IMR-90 (cell line): Measurements from ENCODE around the gene PPARGC1A. TPM values are rescaled to one million over a fixed set of nuclear protein-coding genes. Genes with fewer than 3 reads are reported as not detected.

Experiments
- ATAC-seq: fragments of 200-7000 bp; cut with Tn5 transposase; 2 replicates; pipeline ENCODE4 v1.9.1; 2020; ENCODE audit warnings: low read depth, mild to moderate bottlenecking, moderate library complexity
- BruUV-seq: library from RNA; stranded (reverse); fragments of 400-500 nt; replicated peaks from 2 replicates; lab custom pipeline; 2021; lab: Mats Ljungman, UMichigan
- CTCF ChIA-PET: fragments of 300-600 bp; formaldehyde crosslinking; extraction: SDS; loops from one replicate; lab custom pipeline; 2021; ENCODE audit warnings: antibody characterized with exemption; lab: Yijun Ruan, JAX
- POLR2A ChIA-PET: fragments of 300-600 bp; sonication (Branson Sonifier 250); formaldehyde crosslinking; loops from one replicate; lab custom pipeline; 2022; ENCODE audit warnings: antibody characterized with exemption; ENCODE audit not compliant: unreplicated experiment; lab: Charles Lee
- DNase-seq: peaks from one replicate; pipeline ENCODE4 v3.0.0; 2013
- H2AFZ ChIP-seq: replicated peaks from 2 replicates; pipeline ENCODE3; 2013; ENCODE audit warnings: low read length, mild to moderate bottlenecking; ENCODE audit not compliant: poor library complexity
- H2AK5ac ChIP-seq: 2 replicates; pipeline ENCODE4 v1.6.1; 2013; ENCODE audit warnings: low read depth, low read length, inconsistent platforms
- H2AK9ac ChIP-seq: replicated peaks from 2 replicates; pipeline ENCODE3; 2013; ENCODE audit warnings: mild to moderate bottlenecking, low read depth, low read length, moderate library complexity; ENCODE audit not compliant: poor library complexity
- H2BK120ac ChIP-seq: 2 replicates; pipeline ENCODE4 v1.6.1; 2013; ENCODE audit warnings: low read depth, low read length, inconsistent platforms
- H2BK15ac ChIP-seq: 3 replicates; pipeline ENCODE4 v1.6.1; 2013; ENCODE audit warnings: low read depth, low read length, inconsistent platforms
- H2BK20ac ChIP-seq: 2 replicates; pipeline ENCODE4 v1.6.1; 2013; ENCODE audit warnings: low read depth, mild to moderate bottlenecking, inconsistent platforms, low read length, moderate library complexity
- H2BK5ac ChIP-seq: 2 replicates; pipeline ENCODE4 v1.6.1; 2013; ENCODE audit warnings: mild to moderate bottlenecking, low read depth, low read length, inconsistent platforms; ENCODE audit not compliant: poor library complexity, severe bottlenecking
- H3K14ac ChIP-seq: replicated peaks from 2 replicates; pipeline ENCODE4 v1.6.1; 2013; ENCODE audit warnings: low read depth, low read length, inconsistent platforms
- H3K18ac ChIP-seq: 2 replicates; pipeline ENCODE4 v1.6.1; 2013; ENCODE audit warnings: low read depth, low read length, control low read depth
- H3K23ac ChIP-seq: 2 replicates; pipeline ENCODE4 v1.6.1; 2013; ENCODE audit warnings: low read depth, low read length, inconsistent platforms
- H3K27ac ChIP-seq: 2 replicates; pipeline ENCODE4 v1.5.1; 2013; ENCODE audit warnings: mild to moderate bottlenecking, control low read depth, low read length; ENCODE audit not compliant: insufficient read depth
- H3K27me3 ChIP-seq: 2 replicates; pipeline ENCODE4 v1.6.1; 2013; ENCODE audit warnings: low read length; ENCODE audit not compliant: control insufficient read depth, insufficient read depth
- H3K36me3 ChIP-seq: 2 replicates; pipeline ENCODE4 v1.6.1; 2013; ENCODE audit warnings: low read length, mixed read lengths; ENCODE audit not compliant: control insufficient read depth, insufficient read depth
- H3K4ac ChIP-seq: 2 replicates; pipeline ENCODE4 v1.6.1; 2013; ENCODE audit warnings: low read depth, low read length, inconsistent platforms
- H3K4me1 ChIP-seq: 2 replicates; pipeline ENCODE4 v1.6.1; 2013; ENCODE audit warnings: low read length, mixed read lengths; ENCODE audit not compliant: control insufficient read depth, insufficient read depth
- H3K4me2 ChIP-seq: 2 replicates; pipeline ENCODE4 v1.6.1; 2013; ENCODE audit warnings: low read depth, mild to moderate bottlenecking, control low read depth, low read length, moderate library complexity
- H3K4me3 ChIP-seq: 2 replicates; pipeline ENCODE4 v1.5.1; 2013; ENCODE audit warnings: low read depth, mild to moderate bottlenecking, control low read depth, low read length, moderate library complexity; ENCODE audit not compliant: insufficient read depth
- H3K56ac ChIP-seq: 2 replicates; pipeline ENCODE4 v1.6.1; 2013; ENCODE audit warnings: low read length, inconsistent platforms; ENCODE audit not compliant: insufficient read depth; ENCODE audit errors: extremely low read depth
- H3K79me1 ChIP-seq, 2 experiments: 2 replicates each; pipeline ENCODE4 v1.6.1; 2013; ENCODE audit warnings: low read length in 2 of 2, inconsistent platforms in 1 of 2, low read depth in 1 of 2
- H3K9ac ChIP-seq: 2 replicates; pipeline ENCODE4 v1.6.1; 2013; ENCODE audit warnings: low read depth, low read length, control low read depth
- H3K9me1 ChIP-seq: 2 replicates; pipeline ENCODE4 v1.6.1; 2013; ENCODE audit warnings: low read length, inconsistent platforms; ENCODE audit not compliant: insufficient read depth
- H3K9me3 ChIP-seq: 2 replicates; pipeline ENCODE4 v1.6.1; 2013; ENCODE audit warnings: low read length; ENCODE audit not compliant: control insufficient read depth, insufficient read depth
- H4K20me1 ChIP-seq: 2 replicates; pipeline ENCODE4 v1.6.1; 2013; ENCODE audit warnings: low read length, inconsistent platforms; ENCODE audit not compliant: insufficient read depth
- H4K5ac ChIP-seq: 2 replicates; pipeline ENCODE4 v1.6.1; 2013; ENCODE audit warnings: mild to moderate bottlenecking, low read depth, low read length, control low read depth
- H4K8ac ChIP-seq, 2 experiments: 2 replicates each; pipeline ENCODE4 v1.6.1; 2013; ENCODE audit warnings: low read depth in 2 of 2, low read length in 2 of 2, control low read depth in 1 of 2, inconsistent platforms in 1 of 2
- H4K91ac ChIP-seq: 2 replicates; pipeline ENCODE4 v1.6.1; 2013; ENCODE audit warnings: low read depth, low read length, inconsistent platforms; ENCODE audit not compliant: insufficient read depth
- BHLHE40 ChIP-seq: fragments of 150-350 bp; IDR thresholded peaks from 2 replicates; pipeline ENCODE4 v1.6.1; 2016; ENCODE audit warnings: mild to moderate bottlenecking, low read depth, low read length
- CEBPB ChIP-seq: IDR thresholded peaks from 2 replicates; pipeline ENCODE4 v1.6.1; 2012; ENCODE audit warnings: low read depth, low read length, improper control_type of control experiment
- CHD1 ChIP-seq: IDR thresholded peaks from 2 replicates; pipeline ENCODE4 v1.6.1; 2012; ENCODE audit warnings: low read depth, low read length, improper control_type of control experiment
- CTCF ChIP-seq: conservative IDR thresholded peaks from 2 replicates; pipeline ENCODE4 v1.5.1; 2012; ENCODE audit warnings: mild to moderate bottlenecking, low read depth, low read length, improper control_type of control experiment
- ELK1 ChIP-seq: fragments of 150-350 bp; IDR thresholded peaks from 2 replicates; pipeline ENCODE4 v1.6.1; 2016; ENCODE audit warnings: low read depth, mild to moderate bottlenecking, low read length, moderate library complexity, borderline replicate concordance
- FOS ChIP-seq: fragments of 150-350 bp; IDR thresholded peaks from 2 replicates; pipeline ENCODE4 v1.6.1; 2016; ENCODE audit warnings: low read depth, low read length
- MAFK ChIP-seq: IDR thresholded peaks from 2 replicates; pipeline ENCODE4 v1.6.1; 2012; ENCODE audit warnings: low read depth, low read length, improper control_type of control experiment
- MAZ ChIP-seq: IDR thresholded peaks from 2 replicates; pipeline ENCODE4 v1.6.1; 2012; ENCODE audit warnings: low read depth, mild to moderate bottlenecking, low read length, improper control_type of control experiment, moderate library complexity, borderline replicate concordance
- MXI1 ChIP-seq: IDR thresholded peaks from 2 replicates; pipeline ENCODE4 v1.6.1; 2012; ENCODE audit warnings: low read depth, mild to moderate bottlenecking, low read length, moderate library complexity, borderline replicate concordance
- NFE2L2 ChIP-seq: fragments of 150-350 bp; IDR thresholded peaks from 2 replicates; pipeline ENCODE4 v1.6.1; 2016; ENCODE audit warnings: low read depth, mild to moderate bottlenecking, low read length
- POLR2A ChIP-seq: IDR thresholded peaks from 2 replicates; pipeline ENCODE4 v1.6.1; 2012; ENCODE audit warnings: mild to moderate bottlenecking, low read depth, low read length
- RAD21 ChIP-seq: IDR thresholded peaks from 2 replicates; pipeline ENCODE4 v1.6.1; 2012; ENCODE audit warnings: low read length, improper control_type of control experiment
- RCOR1 ChIP-seq: IDR thresholded peaks from 2 replicates; pipeline ENCODE4 v1.6.1; 2012; ENCODE audit warnings: mild to moderate bottlenecking, low read length, improper control_type of control experiment; ENCODE audit not compliant: insufficient replicate concordance
- RFX5 ChIP-seq: IDR thresholded peaks from 2 replicates; pipeline ENCODE4 v1.8.0; 2012; ENCODE audit warnings: low read depth, mild to moderate bottlenecking, low read length, moderate library complexity
- SMC3 ChIP-seq: fragments of 150-350 bp; IDR thresholded peaks from 2 replicates; pipeline ENCODE4 v1.6.1; 2016; ENCODE audit warnings: low read depth, mild to moderate bottlenecking, antibody characterized with exemption, low read length, moderate library complexity
- USF2 ChIP-seq: fragments of 150-350 bp; IDR thresholded peaks from 2 replicates; pipeline ENCODE4 v1.6.1; 2017; ENCODE audit warnings: mild to moderate bottlenecking, antibody characterized with exemption, low read length, low read depth
- WGBS, 2 experiments: methylation state at CpG; one replicate each; pipeline versions ENCODE4 v1.1.5 to v1.1.7; 2013; ENCODE audit warnings: missing lambda C conversion rate in 2 of 2; ENCODE audit not compliant: insufficient read length in 1 of 2; ENCODE audit errors: extremely low coverage in 2 of 2; 5-methylcytosine and 5-hydroxymethylcytosine counted together
- dilution Hi-C: fragments of 300-500 bp; cut with HindIII; formaldehyde crosslinking; loops from one replicate; pipeline ENCODE4 v1.14.3; 2018; ENCODE audit warnings: low sequenced_read_pairs; ENCODE audit not compliant: unreplicated experiment
- in situ Hi-C: fragments of 300-500 bp; cut with MboI; formaldehyde crosslinking; loops from 3 replicates; pipeline ENCODE4 v1.14.3; 2019; ENCODE audit warnings: low sequenced_read_pairs, inconsistent platforms, mixed read lengths
- intact Hi-C: fragments of 100-400 bp; cut with micrococcal nuclease; formaldehyde crosslinking; loops from 2 replicates; pipeline ENCODE4 v1.10.0; 2022
- polyA plus RNA-seq, 3 experiments: library from polyadenylated mRNA; depleted of rRNA; stranded (reverse); fragments of >200 nt; gene quantifications; 2 replicates each; pipeline ENCODE4 v1.2.3, GENCODE V29; 2012; ENCODE audit warnings: low replicate concordance in 1 of 3
- total RNA-seq: library from RNA; depleted of rRNA; stranded (reverse); fragments of >200 nt; gene quantifications from 2 replicates; pipeline ENCODE4 v1.2.3, GENCODE V29; 2012

Gene PPARGC1A
- total and polyA plus RNA-seq, 2 of the 4 experiments (the other 2 are of a cell fraction): under 0.01 to 0.03 TPM

GRCh38 chr4:23887173-23887572 lies 2.7 kb downstream of the PPARGC1A start:
- no TSS peak for BruUV-seq
- H3K4ac ChIP-seq: no peak overlapping the region
- H2BK5ac ChIP-seq: no peak overlapping the region
- H3K4me1 ChIP-seq: peaks cover 4% of the 10 kb centered on the region
- H2BK15ac ChIP-seq: no peak overlapping the region
- H4K8ac ChIP-seq: no peak overlapping the region
- H2AFZ ChIP-seq: no peak overlapping the region
- H3K4me3 ChIP-seq: no peak overlapping the region
- H4K20me1 ChIP-seq: no peaks in the 10 kb centered on the region
- H3K9me3 ChIP-seq: no peaks in the 10 kb centered on the region
- H4K5ac ChIP-seq: no peak overlapping the region
- H3K36me3 ChIP-seq: no peaks in the 10 kb centered on the region
- no peak overlapping the region for H3K56ac ChIP-seq
- dilution Hi-C loops: no loop called here
- H2BK120ac ChIP-seq: no peak overlapping the region
- H2AK9ac ChIP-seq: no peak overlapping the region
- no peak overlapping the region for H3K4me2 ChIP-seq
- intact Hi-C loops: loop anchor here (5.0 kb wide), 1 partner anchor 215 kb away; no protein-coding TSS in a partner anchor
- H3K9ac ChIP-seq: no peak overlapping the region
- no peak overlapping the region for H4K91ac ChIP-seq
- no peak overlapping the region for H3K14ac ChIP-seq
- CTCF ChIA-PET: no interaction called here
- H3K18ac ChIP-seq: no peak overlapping the region
- no peak for ATAC-seq
- no peak for DNase-seq
- no peak for TF ChIP-seq MAZ
- TF ChIP-seq SMC3: no peak
- TF ChIP-seq RAD21: no peak
- no peak for TF ChIP-seq ELK1
- no peak for TF ChIP-seq NFE2L2
- no peak for TF ChIP-seq MAFK
- no peak for TF ChIP-seq CEBPB
- TF ChIP-seq BHLHE40: no peak
- TF ChIP-seq RCOR1: no peak
- TF ChIP-seq CHD1: no peak
- TF ChIP-seq FOS: no peak
- TF ChIP-seq POLR2A: no peak
- no peak for TF ChIP-seq RFX5
- TF ChIP-seq CTCF: no peak
- TF ChIP-seq USF2: no peak
- TF ChIP-seq MXI1: no peak
- H3K27ac ChIP-seq: no peak overlapping the region
- H2AK5ac ChIP-seq: no peak overlapping the region
- POLR2A ChIA-PET: no interaction called here
- WGBS, 2 experiments: no CpG with 5 or more reads among the region's 3 CpGs
- in situ Hi-C loops: no loop called here
- H2BK20ac ChIP-seq: no peak overlapping the region
- no peaks in the 10 kb centered on the region; the same call in 1 of the 2 replicates for H3K27me3 ChIP-seq
- no peak overlapping the region for H3K23ac ChIP-seq
- no peaks in the 10 kb centered on the region; the same call in 1 of the 2 replicates for H3K9me1 ChIP-seq
- H3K79me1 ChIP-seq: no peaks in the 10 kb centered on the region
